Measurements from ENCODE around the gene FSCN2.

GRCh38 chr17:81511554-81511803 lies 16.7 kb upstream of the FSCN2 start:
- TF ChIP-seq, protein P1, sequence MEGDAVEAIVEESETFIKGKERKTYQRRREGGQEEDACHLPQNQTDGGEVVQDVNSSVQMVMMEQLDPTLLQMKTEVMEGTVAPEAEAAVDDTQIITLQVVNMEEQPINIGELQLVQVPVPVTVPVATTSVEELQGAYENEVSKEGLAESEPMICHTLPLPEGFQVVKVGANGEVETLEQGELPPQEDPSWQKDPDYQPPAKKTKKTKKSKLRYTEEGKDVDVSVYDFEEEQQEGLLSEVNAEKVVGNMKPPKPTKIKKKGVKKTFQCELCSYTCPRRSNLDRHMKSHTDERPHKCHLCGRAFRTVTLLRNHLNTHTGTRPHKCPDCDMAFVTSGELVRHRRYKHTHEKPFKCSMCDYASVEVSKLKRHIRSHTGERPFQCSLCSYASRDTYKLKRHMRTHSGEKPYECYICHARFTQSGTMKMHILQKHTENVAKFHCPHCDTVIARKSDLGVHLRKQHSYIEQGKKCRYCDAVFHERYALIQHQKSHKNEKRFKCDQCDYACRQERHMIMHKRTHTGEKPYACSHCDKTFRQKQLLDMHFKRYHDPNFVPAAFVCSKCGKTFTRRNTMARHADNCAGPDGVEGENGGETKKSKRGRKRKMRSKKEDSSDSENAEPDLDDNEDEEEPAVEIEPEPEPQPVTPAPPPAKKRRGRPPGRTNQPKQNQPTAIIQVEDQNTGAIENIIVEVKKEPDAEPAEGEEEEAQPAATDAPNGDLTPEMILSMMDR (IDR thresholded peaks at IDR 0.05; ENCODE audit: extremely low read depth in 1 of 2, insufficient read depth in 1 of 2, low read depth in 1 of 2, low read length in 2 of 2): no peak
- no peak for TF ChIP-seq POLR2AphosphoS5 (IDR thresholded peaks at IDR 0.05; ENCODE audit: insufficient read depth, low read depth, low read length)
- no peak for TF ChIP-seq MAX (IDR thresholded peaks at IDR 0.05; ENCODE audit: insufficient read depth, insufficient read length)
- TF ChIP-seq JUN (IDR thresholded peaks at IDR 0.05; ENCODE audit: borderline replicate concordance, insufficient read depth, insufficient read length, low read depth): no peak
- no peak for TF ChIP-seq EZH2 (IDR thresholded peaks at IDR 0.05; ENCODE audit: borderline replicate concordance, low read depth, low read length, severe bottlenecking)
- no peak for TF ChIP-seq POLR2A (IDR thresholded peaks at IDR 0.05; ENCODE audit: low read depth, low read length)

Measured in endothelial cell of umbilical vein (primary cell).